ENCODE measurements around the gene ARMC12.
"Not testable (repeated sequence)": the region's sequence is repeated elsewhere in the genome, so short reads cannot be mapped to it uniquely, and the experiment has no call there.

The ARMC12 gene

GRCh38 chr6:35719404-35719829 is 17.4 kb upstream of the ARMC12 start:
- no peak for DNase-seq

GRCh38 chr6:35719830-35720733 is 16.8 kb upstream of the ARMC12 start:
- DNase-seq, result no peak

GRCh38 chr6:35722121-35722761 is 14.6 kb upstream of the ARMC12 start:
- no peak for DNase-seq

- DNase-seq, result no peak
These were observed 13.2 kb upstream of the ARMC12 start for GRCh38 chr6:35723587-35723986.

- no peak for DNase-seq
These were observed 12.8 kb upstream of the ARMC12 start for GRCh38 chr6:35724059-35724458.

- DNase-seq, result no peak
These were observed 12.4 kb upstream of the ARMC12 start for GRCh38 chr6:35724471-35724870.

GRCh38 chr6:35725081-35725708 is 11.6 kb upstream of the ARMC12 start:
- DNase-seq, result no peak

- DNase-seq, result no peak
These were observed 11.0 kb upstream of the ARMC12 start for GRCh38 chr6:35725721-35726438.

- peak; percentile 86 for DNase-seq
These were observed 9.4 kb upstream of the ARMC12 start for GRCh38 chr6:35727231-35727934.

GRCh38 chr6:35727935-35728682 is 8.7 kb upstream of the ARMC12 start:
- peak; percentile 92 for DNase-seq

- DNase-seq, result peak; percentile 66
These were observed 7.9 kb upstream of the ARMC12 start for GRCh38 chr6:35728683-35729678.

GRCh38 chr6:35729722-35730121 is 7.1 kb upstream of the ARMC12 start:
- no peak for DNase-seq

GRCh38 chr6:35730745-35731413 is 6.0 kb upstream of the ARMC12 start:
- peak; percentile 62 for DNase-seq

GRCh38 chr6:35731414-35731735 is 5.5 kb upstream of the ARMC12 start:
- DNase-seq, result peak; percentile 67

- peak; percentile 54 for DNase-seq
These were observed 4.9 kb upstream of the ARMC12 start for GRCh38 chr6:35731736-35732532.

- no peak for DNase-seq
These were observed 3.2 kb upstream of the ARMC12 start for GRCh38 chr6:35733633-35734032.

GRCh38 chr6:35734319-35734718 is 2.5 kb upstream of the ARMC12 start:
- not testable (repeated sequence) for DNase-seq

- no peak for DNase-seq
These were observed 1.4 kb upstream of the ARMC12 start for GRCh38 chr6:35735452-35735851.
